Esophagus muscularis mucosa (tissue), 4 donors: ENCODE data around the gene CYLC2. TPM values are rescaled to one million over a fixed set of nuclear protein-coding genes. Genes with fewer than 3 reads are reported as not detected.

Experiments used
- DNase-seq: peaks from one replicate; pipeline ENCODE4 v3.0.0-alpha.2; 2017; ENCODE audit errors: extremely low spot score
- H3K27ac ChIP-seq, 4 donors: fragments of 200-600 bp; sonication (generic); replicated peaks in 1 of 4; 1 replicate in 3 of 4; 2 replicates in 1 of 4; pipeline ENCODE4 v1.5.1; 2016 to 2019; ENCODE audit warnings: mild to moderate bottlenecking in 1 of 4
- H3K27me3 ChIP-seq, 4 donors: fragments of 200-600 bp; sonication (generic); one replicate each; pipeline versions ENCODE4 v1.5.1 to v1.6.0; 2016 to 2019
- H3K36me3 ChIP-seq, 4 donors: fragments of 200-600 bp; sonication (generic); one replicate each; pipeline ENCODE4 v1.5.1; 2016 to 2019
- H3K4me1 ChIP-seq, 4 donors: fragments of 200-600 bp; sonication (generic); one replicate each; pipeline ENCODE4 v1.5.1; 2016 to 2019
- H3K4me3 ChIP-seq, 4 donors: fragments of 200-600 bp; sonication (generic); 1 replicate in 2 of 4; 2 replicates in 2 of 4; pipeline ENCODE4 v1.5.1; 2016 to 2019; ENCODE audit warnings: mild to moderate bottlenecking in 4 of 4, moderate library complexity in 1 of 4
- H3K9me3 ChIP-seq, 4 donors: fragments of 200-600 bp; sonication (generic); 1 replicate in 3 of 4; 2 replicates in 1 of 4; pipeline ENCODE4 v1.5.1; 2016 to 2019
- EP300 ChIP-seq: sonication (generic); formaldehyde crosslinking; IDR thresholded peaks from one replicate; pipeline ENCODE4 v1.6.1; 2017; ENCODE audit warnings: antibody characterized with exemption
- POLR2A ChIP-seq: fragments of 450-650 bp; IDR thresholded peaks from one replicate; pipeline ENCODE4 v1.6.1; 2017; ENCODE audit warnings: antibody characterized with exemption, moderate library complexity, mild to moderate bottlenecking, low read depth
- POLR2AphosphoS5 ChIP-seq, 2 donors: sonication (generic); formaldehyde crosslinking; IDR thresholded peaks; one replicate each; pipeline ENCODE4 v1.6.1; 2017; ENCODE audit warnings: antibody characterized with exemption in 2 of 2
- WGBS: methylation state at CpG from one replicate; pipeline ENCODE4 v1.1.5; 2018; 5-methylcytosine and 5-hydroxymethylcytosine counted together
- intact Hi-C: fragments of 100-400 bp; cut with DNase I; formaldehyde crosslinking; loops from one replicate; pipeline ENCODE4 v1.15.1; 2023
- total RNA-seq, 4 donors: library from RNA; depleted of rRNA; stranded (reverse); fragments of >200 nt; gene quantifications; one replicate each; pipeline versions ENCODE4 v1.1.0 to v1.2.1, GENCODE V29; 2016
- TF ChIP-seq, protein P1 (sequence below), 3 experiments: fragments of 200-600 bp in 2 of 3; fragments of 450-650 bp in 1 of 3; sonication (generic) in 2 of 3; IDR thresholded peaks; one replicate each; pipeline ENCODE4 v1.5.1; 2017 to 2019; ENCODE audit warnings: antibody characterized with exemption in 3 of 3, mild to moderate bottlenecking in 2 of 3, moderate library complexity in 1 of 3

CYLC2 gene
- total RNA-seq, 4 donors from 2014 or later = not detected

DNA sequence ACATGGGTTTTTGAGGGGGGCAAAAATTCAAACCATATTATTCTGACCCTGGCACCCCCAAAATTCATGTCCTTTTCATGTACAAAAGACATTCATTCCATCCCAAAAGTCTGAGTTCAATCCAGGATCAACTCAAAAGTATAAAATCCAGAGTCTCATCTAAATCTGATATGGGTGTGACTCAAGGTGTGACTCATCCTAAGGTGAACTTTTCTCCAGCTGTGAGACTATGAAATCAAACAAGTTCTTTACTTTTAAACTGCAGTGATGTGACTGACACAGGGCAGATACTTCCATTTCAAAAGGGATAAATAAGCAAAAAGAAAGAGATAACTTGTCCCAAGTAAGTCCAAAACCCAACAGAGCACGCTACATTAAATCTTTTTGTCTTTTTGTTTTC, 20.6 kb upstream of the CYLC2 start:
- Histone ChIP-seq H3K9me3 (peaks cover 0 to 8% (median 3%) of the 10 kb centered on the region in 4 donors), H3K4me1 (no peaks in the 10 kb centered on the region), H3K27me3 (no peaks in the 10 kb centered on the region), H3K27ac (no peak overlapping the region), H3K4me3 (no peak overlapping the region), H3K36me3 (no peaks in the 10 kb centered on the region)
- intact Hi-C loops = no loop called here
- no peak for DNase-seq
- TF ChIP-seq POLR2AphosphoS5 (IDR thresholded peaks at IDR 0.05) (no peak), POLR2A (no peak), EP300 (no peak)
- TF ChIP-seq, protein P1, sequence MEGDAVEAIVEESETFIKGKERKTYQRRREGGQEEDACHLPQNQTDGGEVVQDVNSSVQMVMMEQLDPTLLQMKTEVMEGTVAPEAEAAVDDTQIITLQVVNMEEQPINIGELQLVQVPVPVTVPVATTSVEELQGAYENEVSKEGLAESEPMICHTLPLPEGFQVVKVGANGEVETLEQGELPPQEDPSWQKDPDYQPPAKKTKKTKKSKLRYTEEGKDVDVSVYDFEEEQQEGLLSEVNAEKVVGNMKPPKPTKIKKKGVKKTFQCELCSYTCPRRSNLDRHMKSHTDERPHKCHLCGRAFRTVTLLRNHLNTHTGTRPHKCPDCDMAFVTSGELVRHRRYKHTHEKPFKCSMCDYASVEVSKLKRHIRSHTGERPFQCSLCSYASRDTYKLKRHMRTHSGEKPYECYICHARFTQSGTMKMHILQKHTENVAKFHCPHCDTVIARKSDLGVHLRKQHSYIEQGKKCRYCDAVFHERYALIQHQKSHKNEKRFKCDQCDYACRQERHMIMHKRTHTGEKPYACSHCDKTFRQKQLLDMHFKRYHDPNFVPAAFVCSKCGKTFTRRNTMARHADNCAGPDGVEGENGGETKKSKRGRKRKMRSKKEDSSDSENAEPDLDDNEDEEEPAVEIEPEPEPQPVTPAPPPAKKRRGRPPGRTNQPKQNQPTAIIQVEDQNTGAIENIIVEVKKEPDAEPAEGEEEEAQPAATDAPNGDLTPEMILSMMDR (IDR thresholded peaks at IDR 0.05) = no peak
- 91% methylated on average over 1 of the region's 1 CpG for WGBS

DNA sequence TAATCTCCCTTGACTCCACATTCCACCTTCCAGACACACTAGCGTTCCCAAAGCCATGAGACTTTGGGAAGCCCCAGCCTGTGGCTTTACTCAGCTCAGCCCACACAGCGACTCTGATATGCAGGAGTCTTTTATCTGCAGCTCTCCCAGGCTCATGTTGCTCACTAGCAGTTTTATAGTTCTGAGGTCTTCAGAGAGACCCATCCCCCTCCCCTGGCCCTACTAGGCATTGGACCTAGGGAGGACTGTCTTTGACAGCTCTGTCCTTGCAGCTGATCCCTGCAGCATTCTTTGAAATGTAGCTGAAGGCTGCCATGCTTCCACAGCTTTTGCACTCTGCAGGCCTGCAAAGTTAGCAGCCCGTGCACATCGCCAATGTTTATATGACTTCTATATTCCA, 19.9 kb upstream of the CYLC2 start:
- Histone ChIP-seq H3K27me3 (no peaks in the 10 kb centered on the region), H3K27ac (no peak overlapping the region), H3K4me3 (no peak overlapping the region), H3K4me1 (no peaks in the 10 kb centered on the region), H3K36me3 (no peaks in the 10 kb centered on the region), H3K9me3 (peaks cover 0 to 8% (median 3%) of the 10 kb centered on the region in 4 donors)
- intact Hi-C loops = no loop called here
- 59% methylated on average over 2 of the region's 4 CpGs for WGBS
- DNase-seq = no peak
- TF ChIP-seq POLR2AphosphoS5 (IDR thresholded peaks at IDR 0.05) (no peak), EP300 (no peak), POLR2A (no peak)
- TF ChIP-seq, protein P1 (IDR thresholded peaks at IDR 0.05) = no peak

DNA sequence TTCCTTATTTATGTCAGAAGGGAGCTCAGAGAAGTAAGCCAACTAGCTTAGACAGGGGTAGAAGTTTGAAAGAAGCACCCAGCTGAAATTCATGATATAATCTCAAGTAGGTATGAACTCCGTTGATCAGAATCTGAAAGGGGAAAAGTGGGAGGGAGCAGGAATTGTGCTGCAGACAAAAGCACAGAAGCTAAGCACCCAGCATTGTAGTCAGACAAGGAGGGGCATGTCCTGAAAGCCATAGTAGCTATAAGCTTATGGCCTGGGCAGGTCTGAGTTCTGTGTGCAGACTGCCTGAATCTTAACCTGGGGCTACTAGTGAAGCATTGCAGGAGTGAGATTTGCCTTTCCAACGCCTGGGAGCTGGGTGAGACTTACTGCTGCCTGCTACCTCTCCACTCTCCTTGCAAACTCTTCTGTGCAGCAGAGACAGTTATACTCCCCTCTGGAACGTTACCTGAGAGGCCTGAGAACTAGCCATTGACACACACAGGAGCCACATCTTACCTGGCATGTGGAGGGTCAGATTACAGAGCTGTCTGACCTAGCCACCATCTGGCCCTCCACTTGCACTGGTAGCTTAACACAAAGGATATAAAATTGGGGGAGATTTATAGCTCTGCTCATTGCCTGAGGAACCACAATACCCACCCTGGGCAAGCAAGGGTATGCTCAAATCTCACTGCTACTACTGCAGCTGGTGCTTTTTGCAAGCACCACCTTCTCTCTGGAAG, 9.8 kb upstream of the CYLC2 start:
- Histone ChIP-seq H3K36me3 (no peaks in the 10 kb centered on the region), H3K9me3 (no peaks in the 10 kb centered on the region), H3K27me3 (no peaks in the 10 kb centered on the region), H3K4me1 (no peaks in the 10 kb centered on the region), H3K4me3 (no peak overlapping the region), H3K27ac (no peak overlapping the region)
- TF ChIP-seq, protein P1 (IDR thresholded peaks at IDR 0.05) = no peak
- TF ChIP-seq EP300 = no peak
- TF ChIP-seq POLR2AphosphoS5 (IDR thresholded peaks at IDR 0.05) = no peak
- TF ChIP-seq POLR2A = no peak
- intact Hi-C loops = no loop called here
- whole genome bisulfite sequencing = 50% methylated on average over 2 of the region's 3 CpGs
- DNase-seq = no peak

DNA sequence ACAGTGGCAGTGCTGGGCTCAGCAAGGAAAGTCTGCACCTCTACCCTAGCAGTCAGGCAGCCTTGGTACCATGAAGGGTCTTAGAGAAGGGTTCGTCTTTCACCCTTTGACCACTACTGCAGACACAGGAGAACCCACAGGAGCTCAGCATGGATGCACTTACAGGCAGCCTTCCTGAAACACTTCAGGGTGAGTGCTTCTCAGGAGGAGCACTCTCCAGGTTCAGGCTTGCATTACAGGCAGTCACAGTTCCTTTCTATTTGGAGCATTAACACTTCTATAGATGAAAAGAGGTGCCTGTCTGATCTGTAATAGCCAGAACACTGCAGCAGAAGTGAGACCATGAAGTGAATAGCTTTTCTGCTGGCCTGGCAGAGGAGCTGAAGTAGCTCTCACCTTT, 8.7 kb upstream of the CYLC2 start:
- H3K4me1 ChIP-seq = no peaks in the 10 kb centered on the region
- no peak for DNase-seq
- no peak overlapping the region for H3K4me3 ChIP-seq
- intact Hi-C loops = no loop called here
- no peak overlapping the region for H3K27ac ChIP-seq
- WGBS = 100% methylated on average over 1 of the region's 1 CpG
- H3K27me3 ChIP-seq = no peaks in the 10 kb centered on the region
- no peaks in the 10 kb centered on the region for H3K9me3 ChIP-seq
- H3K36me3 ChIP-seq = no peaks in the 10 kb centered on the region
- no peak for TF ChIP-seq POLR2AphosphoS5 (IDR thresholded peaks at IDR 0.05)
- TF ChIP-seq, protein P1 (IDR thresholded peaks at IDR 0.05) = no peak
- TF ChIP-seq POLR2A = no peak
- TF ChIP-seq EP300 = no peak

DNA sequence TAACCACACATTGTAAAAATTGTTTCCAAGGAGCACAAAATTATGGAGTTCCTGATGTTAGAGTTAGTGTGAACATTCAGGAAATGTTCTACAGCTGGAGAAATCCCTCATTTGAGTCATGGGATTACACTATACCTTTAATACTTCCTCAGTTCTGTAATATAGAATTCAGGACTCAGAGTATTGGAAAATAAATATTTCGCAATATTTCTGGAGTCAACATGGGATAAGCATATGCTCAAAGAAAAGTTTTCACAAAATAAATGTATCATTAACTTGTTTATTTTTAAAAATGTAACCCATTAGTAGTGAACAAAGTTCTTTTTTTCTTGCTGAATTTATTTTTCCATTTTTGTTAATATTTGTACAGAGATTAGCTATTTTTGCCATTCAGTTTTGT, 8.6 kb downstream of the CYLC2 start:
- WGBS = 93% methylated on average over 1 of the region's 1 CpG
- H3K4me1 ChIP-seq = no peaks in the 10 kb centered on the region
- no peaks in the 10 kb centered on the region for H3K36me3 ChIP-seq
- intact Hi-C loops = no loop called here
- no peaks in the 10 kb centered on the region for H3K27me3 ChIP-seq
- TF ChIP-seq EP300 = no peak
- TF ChIP-seq, protein P1 (IDR thresholded peaks at IDR 0.05) = no peak
- TF ChIP-seq POLR2AphosphoS5 (IDR thresholded peaks at IDR 0.05) = no peak
- TF ChIP-seq POLR2A = no peak
- no peak overlapping the region for H3K27ac ChIP-seq
- no peak for DNase-seq
- no peak overlapping the region for H3K4me3 ChIP-seq
- H3K9me3 ChIP-seq = no peaks in the 10 kb centered on the region
